Endothelial cell of umbilical vein (primary cell): Measurements from ENCODE around the gene LITAFD. TPM values are rescaled to one million over a fixed set of nuclear protein-coding genes. Genes with fewer than 3 reads are reported as not detected.

Source experiments
- BruUV-seq: library from RNA; stranded (reverse); fragments of 400-500 nt; replicated peaks from 2 replicates; lab custom pipeline; 2021; lab: Mats Ljungman, UMichigan
- CTCF ChIA-PET: fragments of 300-600, 350-600 bp; sonication (Branson Sonifier 250); formaldehyde crosslinking; loops from one replicate; lab custom pipeline; 2021; ENCODE audit warnings: antibody characterized with exemption, inconsistent platforms; lab: Charles Lee
- POLR2A ChIA-PET: fragments of 300-600, 350-600 bp; sonication (Branson Sonifier 250); formaldehyde crosslinking; loops from one replicate; lab custom pipeline; 2021; ENCODE audit warnings: antibody characterized with exemption, inconsistent platforms; lab: Charles Lee
- DNase-seq: peaks from one replicate; pipeline ENCODE4 v3.0.0-alpha.2; 2011; ENCODE audit warnings: low read depth, low spot score
- FAIRE-seq: peaks from 2 replicates; lab custom pipeline; 2011; peaks lifted over from hg19 to GRCh38; lab: Jason Lieb, UNC
- H2AFZ ChIP-seq: 2 replicates; pipeline ENCODE4 v1.6.0; 2012; ENCODE audit warnings: low read depth, low read length, control low read depth, inconsistent platforms
- H3K27ac ChIP-seq: 2 replicates; pipeline ENCODE4 v1.5.1; 2011; ENCODE audit warnings: low read depth, mild to moderate bottlenecking, control low read depth, low read length, moderate library complexity; ENCODE audit not compliant: insufficient read depth
- H3K27me3 ChIP-seq, 2 experiments: 2 replicates each; pipeline versions ENCODE4 v1.6.0 to v1.6.1; 2011; ENCODE audit warnings: low read length in 2 of 2, mixed read lengths in 1 of 2; ENCODE audit not compliant: control insufficient read depth in 2 of 2, insufficient read depth in 2 of 2
- H3K36me3 ChIP-seq, 2 experiments: 2 replicates in 1 of 2; 3 replicates in 1 of 2; pipeline ENCODE4 v1.5.1; 2011; ENCODE audit warnings: low read length in 2 of 2, mild to moderate bottlenecking in 1 of 2, moderate library complexity in 1 of 2; ENCODE audit not compliant: control insufficient read depth in 2 of 2, insufficient read depth in 2 of 2; ENCODE audit errors: extremely low read depth in 1 of 2
- H3K4me1 ChIP-seq: 3 replicates; pipeline ENCODE4 v1.5.1; 2011; ENCODE audit warnings: mild to moderate bottlenecking, low read length; ENCODE audit not compliant: control insufficient read depth, insufficient read depth; ENCODE audit errors: extremely low read depth
- H3K4me2 ChIP-seq: 2 replicates; pipeline ENCODE4 v1.6.1; 2011; ENCODE audit warnings: low read length, control low read depth, mixed read lengths; ENCODE audit not compliant: insufficient read depth
- H3K4me3 ChIP-seq, 3 experiments: fragments of 200-600 bp in 1 of 3; sonication (generic), shearing (Covaris generic) in 1 of 3; replicated peaks in 1 of 3; 2 replicates each; pipeline ENCODE4 v1.5.1; 2011 to 2016; ENCODE audit warnings: control low read depth in 3 of 3, low read length in 3 of 3, mild to moderate bottlenecking in 2 of 3, inconsistent platforms in 1 of 3, low read depth in 1 of 3, moderate library complexity in 1 of 3; ENCODE audit not compliant: insufficient read depth in 1 of 3
- H3K79me2 ChIP-seq: 2 replicates; pipeline ENCODE4 v1.6.0; 2012; ENCODE audit warnings: low read length, inconsistent platforms; ENCODE audit not compliant: control insufficient read depth, insufficient read depth
- H3K9ac ChIP-seq: replicated peaks from 2 replicates; pipeline ENCODE3; 2011; ENCODE audit warnings: low read length, control low read depth; ENCODE audit not compliant: insufficient read depth; ENCODE audit errors: extremely low read depth
- H3K9me1 ChIP-seq: replicated peaks from 3 replicates; pipeline ENCODE4 v1.6.0; 2011; ENCODE audit warnings: mild to moderate bottlenecking, low read length; ENCODE audit not compliant: control insufficient read depth, insufficient read depth; ENCODE audit errors: extremely low read depth
- H3K9me3 ChIP-seq: replicated peaks from 2 replicates; pipeline ENCODE4 v1.5.1; 2012; ENCODE audit warnings: low read length, inconsistent platforms; ENCODE audit not compliant: control insufficient read depth, insufficient read depth
- H4K20me1 ChIP-seq: replicated peaks from 2 replicates; pipeline ENCODE3; 2011; ENCODE audit warnings: mild to moderate bottlenecking, low read length; ENCODE audit not compliant: control insufficient read depth, insufficient read depth; ENCODE audit errors: extremely low read depth
- CTCF ChIP-seq, 2 donors: IDR thresholded peaks; 1 replicate in 1 of 2; 2 replicates in 1 of 2; pipeline ENCODE4 v1.5.1; 2011; ENCODE audit warnings: low read length in 2 of 2, mild to moderate bottlenecking in 2 of 2, moderate library complexity in 2 of 2, control low read depth in 1 of 2, inconsistent platforms in 1 of 2, low read depth in 1 of 2; ENCODE audit not compliant: insufficient read depth in 1 of 2; ENCODE audit errors: extremely low read depth in 1 of 2
- EZH2 ChIP-seq: IDR thresholded peaks from 2 replicates; pipeline ENCODE4 v1.6.1; 2012; ENCODE audit warnings: borderline replicate concordance, low read depth, mild to moderate bottlenecking, moderate library complexity, low read length, inconsistent platforms; ENCODE audit not compliant: severe bottlenecking
- FOS ChIP-seq: IDR thresholded peaks from 2 replicates; pipeline ENCODE4 v1.6.1; 2011; ENCODE audit warnings: mild to moderate bottlenecking, low read length, moderate library complexity, borderline replicate concordance; ENCODE audit not compliant: insufficient read depth
- GATA2 ChIP-seq: IDR thresholded peaks from 2 replicates; pipeline ENCODE4 v1.7.0; 2011; ENCODE audit warnings: low read depth, mild to moderate bottlenecking, moderate library complexity, mixed read lengths, low read length; ENCODE audit not compliant: insufficient read length, insufficient read depth
- JUN ChIP-seq: IDR thresholded peaks from 2 replicates; pipeline ENCODE4 v1.6.1; 2011; ENCODE audit warnings: borderline replicate concordance, low read depth; ENCODE audit not compliant: insufficient read length, insufficient read depth
- MYC ChIP-seq: IDR thresholded peaks from one replicate; pipeline ENCODE4 v1.6.1; 2011; ENCODE audit warnings: mild to moderate bottlenecking, low read depth, low read length
- POLR2A ChIP-seq: IDR thresholded peaks from 2 replicates; pipeline ENCODE4 v1.6.1; 2012; ENCODE audit warnings: low read depth, mild to moderate bottlenecking, control low read depth, low read length
- POLR2AphosphoS5 ChIP-seq: IDR thresholded peaks from 2 replicates; pipeline ENCODE4 v1.6.1; 2012; ENCODE audit warnings: low read depth, mild to moderate bottlenecking, control low read depth, low read length, moderate library complexity; ENCODE audit not compliant: insufficient read depth
- dilution Hi-C: fragments of 300-500 bp; cut with MboI; formaldehyde crosslinking; loops from one replicate; pipeline ENCODE4 v1.15.0; 2019; ENCODE audit warnings: low sequenced_read_pairs; ENCODE audit not compliant: extremely low pct_ligation_motif_present
- intact Hi-C: fragments of 100-400 bp; cut with micrococcal nuclease; formaldehyde crosslinking; loops from one replicate; pipeline ENCODE4 v1.10.0; 2022
- polyA plus RNA-seq, 4 experiments: library from polyadenylated mRNA; depleted of rRNA in 3 of 4; stranded (reverse) in 3 of 4; unstranded in 1 of 4; fragments of >200 nt; gene quantifications; 2 replicates each; pipeline versions ENCODE4 v1.2.1 to v1.2.3, GENCODE V29; 2011 to 2012; ENCODE audit warnings: missing spikeins in 1 of 4
- total RNA-seq: library from RNA; stranded (reverse); gene quantifications from 2 replicates; pipeline ENCODE4 v1.2.3, GENCODE V29; 2021
- TF ChIP-seq, protein P1 (sequence below): IDR thresholded peaks from 2 replicates; pipeline ENCODE4 v1.6.1; 2011; ENCODE audit not compliant: insufficient read depth, insufficient read length

The LITAFD gene
- total and polyA plus RNA-seq, 2 donors (not counting 3 experiments of a cell fraction or from before 2014, with no cell fraction given), result not detected

GRCh38 chr16:8845699-8846298, 36.4 kb upstream of the LITAFD start:
- Histone ChIP-seq H3K79me2 (peaks cover 9% of the 10 kb centered on the region), H3K9me3 (no peaks in the 10 kb centered on the region), H3K27ac (no peak overlapping the region), H3K4me1 (peaks cover 23% of the 10 kb centered on the region), H3K36me3 (peaks cover 2 to 19% of the 10 kb centered on the region in 2 experiments), H3K4me2 (no peak overlapping the region), H2AFZ (no peak overlapping the region), H3K9me1 (no peaks in the 10 kb centered on the region), H3K27me3 (no peaks in the 10 kb centered on the region), H4K20me1 (no peaks in the 10 kb centered on the region), H3K9ac (no peak overlapping the region), H3K4me3 (no peak overlapping the region)
- ChIA-PET POLR2A (no interaction called here), CTCF (no interaction called here)
- intact Hi-C loops, result no loop called here
- TF ChIP-seq GATA2 (no peak), POLR2A (no peak), POLR2AphosphoS5 (no peak), MYC (no peak), JUN (no peak), FOS (no peak), EZH2 (no peak), CTCF (IDR thresholded peaks at IDR 0.05; ENCODE audit: extremely low read depth in 1 of 2, insufficient read depth in 1 of 2, low read depth in 1 of 2, low read length in 2 of 2) (no peak)
- TF ChIP-seq, protein P1, sequence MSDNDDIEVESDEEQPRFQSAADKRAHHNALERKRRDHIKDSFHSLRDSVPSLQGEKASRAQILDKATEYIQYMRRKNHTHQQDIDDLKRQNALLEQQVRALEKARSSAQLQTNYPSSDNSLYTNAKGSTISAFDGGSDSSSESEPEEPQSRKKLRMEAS, result no peak
- no TSS peak for BruUV-seq
- dilution Hi-C loops, result no loop called here
- DNase-seq (no peak), FAIRE-seq (no peak)
